GM19023 (cell line): ENCODE data around the gene ATF4.
"Not testable (repeated sequence)": the region's sequence is repeated elsewhere in the genome, so short reads cannot be mapped to it uniquely, and the experiment has no call there.

Experiments used
- ATAC-seq: cut with Tn5 transposase; IDR thresholded peaks from one replicate; pipeline ENCODE4 v1.9.1; 2021; ENCODE audit warnings: mild to moderate bottlenecking, moderate library complexity; ENCODE audit not compliant: unreplicated experiment

ATF4 gene

GRCh38 chr22:39489094-39490068 lies 31.0 kb upstream of the ATF4 start:
- no peak for ATAC-seq

GRCh38 chr22:39490135-39490798 lies 30.1 kb upstream of the ATF4 start:
- peak; percentile 82 for ATAC-seq

GRCh38 chr22:39490966-39491680 lies 29.2 kb upstream of the ATF4 start:
- no peak for ATAC-seq

- no peak for ATAC-seq
Measured at GRCh38 chr22:39491696-39492095, 28.7 kb upstream of the ATF4 start.

GRCh38 chr22:39492186-39492585 lies 28.2 kb upstream of the ATF4 start:
- ATAC-seq = no peak

GRCh38 chr22:39493759-39494158 lies 26.6 kb upstream of the ATF4 start:
- no peak for ATAC-seq

- ATAC-seq = no peak
Measured at GRCh38 chr22:39494471-39495120, 25.8 kb upstream of the ATF4 start.

- ATAC-seq = no peak
Measured at GRCh38 chr22:39496131-39496838, 24.1 kb upstream of the ATF4 start.

DNA sequence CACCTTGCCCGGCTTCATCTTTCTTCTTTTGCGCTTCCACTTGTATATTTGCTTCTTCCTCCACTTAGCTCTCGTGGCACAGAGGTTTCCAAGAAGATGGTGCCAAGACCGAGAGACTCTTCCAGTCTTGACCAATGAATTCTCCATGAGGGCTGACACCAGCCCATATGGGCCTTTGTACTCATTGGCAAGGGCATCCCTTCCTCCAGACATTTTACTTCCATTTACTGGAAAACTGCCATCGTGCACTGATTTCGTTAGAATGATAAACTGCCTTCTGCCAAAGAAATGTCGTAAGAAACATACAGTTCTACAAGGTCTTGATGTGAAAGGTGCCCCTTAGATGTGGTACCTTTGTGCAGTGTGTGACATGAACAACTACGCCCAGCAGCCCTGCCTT lies 22.9 kb upstream of the ATF4 start:
- no peak for ATAC-seq

DNA sequence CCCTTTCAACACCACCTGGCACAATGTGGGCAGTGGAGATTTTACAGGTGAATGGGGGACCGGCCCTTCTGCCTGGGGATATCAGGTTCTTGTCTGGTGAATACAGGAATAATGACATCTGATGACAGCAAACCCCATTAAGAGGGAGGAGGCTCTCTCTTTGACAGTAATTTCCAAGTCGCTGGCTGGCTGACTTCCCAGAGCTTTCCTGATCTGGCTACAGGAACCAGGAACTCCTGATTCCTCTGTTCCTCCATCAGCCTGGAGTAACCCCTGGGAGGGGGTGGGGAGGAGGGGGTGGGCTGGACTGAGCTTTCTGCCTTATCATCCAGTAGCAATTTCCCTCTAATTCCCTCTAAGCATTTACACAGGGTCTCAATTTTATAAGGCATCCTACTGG lies 22.0 kb upstream of the ATF4 start:
- ATAC-seq = no peak

DNA sequence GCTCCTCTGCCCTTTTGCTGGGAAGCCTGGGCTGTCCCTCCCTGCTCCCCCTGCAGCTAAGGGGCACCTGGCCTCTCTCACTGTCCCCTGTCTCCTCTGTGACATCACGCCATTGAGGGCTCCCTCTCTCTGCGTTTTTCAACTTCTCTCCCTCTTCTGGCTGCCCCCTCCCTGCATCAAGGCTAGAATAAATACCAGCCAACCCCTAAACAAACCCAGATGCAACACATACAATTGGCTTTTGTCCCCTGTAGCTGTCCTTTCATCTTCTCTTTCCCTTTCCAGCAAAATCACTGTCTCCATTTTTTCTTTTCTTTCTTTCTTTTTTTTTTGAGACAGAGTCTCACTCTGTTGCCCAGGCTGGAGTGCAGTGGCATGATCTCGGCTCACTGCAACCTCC lies 21.6 kb upstream of the ATF4 start:
- no peak for ATAC-seq

DNA sequence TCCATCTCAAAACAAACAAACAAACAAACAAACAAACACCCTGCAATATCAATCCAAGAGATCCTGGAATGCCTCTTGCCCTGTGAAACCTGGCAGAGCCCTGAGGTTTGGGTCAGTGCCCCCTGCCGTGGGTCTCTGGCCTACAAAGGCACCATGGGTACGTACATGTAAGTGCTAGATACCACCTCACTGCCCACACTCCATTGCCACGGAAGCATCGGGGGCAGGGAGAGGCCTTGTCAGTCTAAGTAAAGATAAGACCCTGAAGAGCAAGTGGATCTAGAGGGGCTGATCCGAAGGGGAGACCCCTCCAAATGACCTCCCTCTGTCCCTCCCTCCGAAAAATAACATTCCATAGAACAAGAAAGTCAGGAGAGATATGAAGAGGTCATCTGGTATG lies 20.3 kb upstream of the ATF4 start:
- no peak for ATAC-seq

GRCh38 chr22:39501644-39502108 lies 18.7 kb upstream of the ATF4 start:
- no peak for ATAC-seq

GRCh38 chr22:39502109-39502788 lies 18.1 kb upstream of the ATF4 start, which contains the start of gene MIEF1:
TSS of gene MIEF1 (plus strand) at chr22:39502290. CDS start at chr22:39511295, 9,005 bp downstream.
- peak; percentile 94 for ATAC-seq

- no peak for ATAC-seq
Measured at GRCh38 chr22:39502789-39503409, 17.5 kb upstream of the ATF4 start.

DNA sequence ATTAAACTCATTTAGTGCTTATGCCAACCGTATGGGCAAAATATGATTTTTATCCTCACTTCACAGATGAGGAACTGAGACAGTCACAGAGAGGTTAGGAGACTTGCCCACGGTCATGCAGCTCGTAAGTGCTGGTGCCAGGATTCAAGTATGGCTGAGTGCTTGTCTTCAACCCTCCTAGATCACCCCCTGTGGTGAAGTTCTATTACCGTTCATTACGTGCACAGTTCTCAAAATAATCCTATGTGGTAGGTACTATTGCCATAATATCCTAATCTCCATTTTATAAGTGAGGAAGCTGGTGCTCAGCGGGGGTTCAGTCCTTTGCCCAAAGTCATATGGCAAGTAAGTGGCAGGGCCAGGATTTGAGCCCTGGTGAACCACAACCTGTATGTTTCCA lies 16.7 kb upstream of the ATF4 start:
- ATAC-seq = no peak

- no peak for ATAC-seq
Measured at GRCh38 chr22:39504071-39504470, 16.3 kb upstream of the ATF4 start.

GRCh38 chr22:39507021-39507420 lies 13.3 kb upstream of the ATF4 start:
- not testable (repeated sequence) for ATAC-seq

DNA sequence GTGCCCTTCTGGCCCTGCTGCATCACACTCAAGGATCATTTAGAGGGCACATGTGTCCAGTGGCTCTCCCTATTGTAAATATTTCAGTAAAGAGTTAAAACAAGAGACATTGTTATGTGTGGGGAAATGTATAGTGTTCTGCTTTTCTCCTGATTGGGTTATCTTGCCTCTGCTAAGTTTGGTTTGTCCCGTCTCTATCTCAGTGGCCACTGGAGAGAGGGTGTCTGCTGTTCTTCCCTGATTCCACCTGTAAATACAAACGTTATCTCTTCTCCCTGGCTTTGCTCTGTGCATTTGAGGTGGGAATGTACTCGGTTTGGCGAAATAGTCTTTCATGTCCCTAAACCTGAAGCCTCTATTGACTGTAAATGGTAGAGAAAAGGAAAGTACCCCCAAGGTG lies 12.0 kb upstream of the ATF4 start:
- no peak for ATAC-seq
